H9 (cell line): ENCODE measurements around the gene ZNF184. TPM values are rescaled to one million over a fixed set of nuclear protein-coding genes. Genes with fewer than 3 reads are reported as not detected.

Source experiments
- DNase-seq: peaks from one replicate; pipeline ENCODE4 v3.0.0-alpha.2; 2017
- H2AFZ ChIP-seq: one replicate; pipeline ENCODE4 v1.6.1; 2013; ENCODE audit warnings: mild to moderate bottlenecking, low read length, control low read depth, moderate library complexity
- H2AK5ac ChIP-seq: 2 replicates; pipeline ENCODE4 v1.6.1; 2013; ENCODE audit warnings: low read length, control low read depth, mixed read lengths; ENCODE audit not compliant: insufficient read length
- H2BK120ac ChIP-seq: one replicate; pipeline ENCODE4 v1.6.1; 2013; ENCODE audit warnings: low read depth, mild to moderate bottlenecking, low read length, control low read depth, inconsistent platforms; ENCODE audit not compliant: poor library complexity, severe bottlenecking
- H2BK12ac ChIP-seq: 2 replicates; pipeline ENCODE4 v1.6.1; 2013; ENCODE audit warnings: low read length, control low read depth, mixed read lengths, low read depth; ENCODE audit not compliant: insufficient read length
- H2BK15ac ChIP-seq: 2 replicates; pipeline ENCODE4 v1.6.1; 2013; ENCODE audit warnings: low read depth, low read length, control low read depth
- H2BK20ac ChIP-seq: one replicate; pipeline ENCODE4 v1.6.1; 2013; ENCODE audit warnings: low read depth, mild to moderate bottlenecking, low read length, control low read depth, inconsistent platforms; ENCODE audit not compliant: poor library complexity, severe bottlenecking
- H2BK5ac ChIP-seq: 2 replicates; pipeline ENCODE4 v1.6.1; 2013; ENCODE audit warnings: low read length, control low read depth, mixed read lengths; ENCODE audit not compliant: insufficient read length
- H3K14ac ChIP-seq: 2 replicates; pipeline ENCODE4 v1.6.1; 2013; ENCODE audit warnings: low read length, control low read depth; ENCODE audit not compliant: insufficient read depth
- H3K18ac ChIP-seq: 2 replicates; pipeline ENCODE4 v1.6.1; 2013; ENCODE audit warnings: low read depth, mild to moderate bottlenecking, mixed read lengths, low read length, control low read depth; ENCODE audit not compliant: insufficient read length
- H3K23ac ChIP-seq: 2 replicates; pipeline ENCODE4 v1.6.1; 2013; ENCODE audit warnings: low read length, control low read depth, mixed read lengths, low read depth; ENCODE audit not compliant: insufficient read length
- H3K23me2 ChIP-seq: 2 replicates; pipeline ENCODE4 v1.6.1; 2013; ENCODE audit warnings: low read depth, mild to moderate bottlenecking, mixed read lengths, low read length, control low read depth; ENCODE audit not compliant: insufficient read length, poor library complexity, severe bottlenecking
- H3K27ac ChIP-seq: 2 replicates; pipeline ENCODE4 v1.5.1; 2013; ENCODE audit warnings: low read length, control low read depth, mixed read lengths, low read depth; ENCODE audit not compliant: insufficient read length
- H3K27me3 ChIP-seq: 2 replicates; pipeline ENCODE4 v1.6.1; 2013; ENCODE audit warnings: low read length, control low read depth, inconsistent platforms; ENCODE audit not compliant: insufficient read depth
- H3K4ac ChIP-seq: 2 replicates; pipeline ENCODE4 v1.6.1; 2013; ENCODE audit warnings: low read depth, mild to moderate bottlenecking, control low read depth, inconsistent platforms, low read length, moderate library complexity
- H3K4me1 ChIP-seq: 2 replicates; pipeline ENCODE4 v1.6.1; 2013; ENCODE audit warnings: low read length, control low read depth, inconsistent platforms; ENCODE audit not compliant: insufficient read depth
- H3K4me2 ChIP-seq: 2 replicates; pipeline ENCODE4 v1.6.1; 2013; ENCODE audit warnings: low read length, control low read depth, mixed read lengths; ENCODE audit not compliant: insufficient read length, insufficient read depth
- H3K56ac ChIP-seq: 2 replicates; pipeline ENCODE4 v1.6.1; 2013; ENCODE audit warnings: low read depth, mild to moderate bottlenecking, mixed read lengths, low read length, control low read depth; ENCODE audit not compliant: insufficient read length
- H3K79me1 ChIP-seq: 2 replicates; pipeline ENCODE4 v1.6.1; 2013; ENCODE audit warnings: low read depth, mild to moderate bottlenecking, moderate library complexity, low read length, control low read depth, inconsistent platforms; ENCODE audit not compliant: insufficient read depth, poor library complexity, severe bottlenecking
- H3K79me2 ChIP-seq: 2 replicates; pipeline ENCODE4 v1.6.1; 2013; ENCODE audit warnings: low read length, control low read depth, inconsistent platforms; ENCODE audit not compliant: insufficient read depth
- H3K9ac ChIP-seq: 2 replicates; pipeline ENCODE4 v1.6.1; 2013; ENCODE audit warnings: low read length, control low read depth, mixed read lengths; ENCODE audit not compliant: insufficient read length; ENCODE audit errors: extremely low read depth
- H3K9me3 ChIP-seq: one replicate; pipeline ENCODE4 v1.6.1; 2013; ENCODE audit warnings: low read depth, low read length, inconsistent platforms; ENCODE audit not compliant: control insufficient read depth
- H3T11ph ChIP-seq: one replicate; pipeline ENCODE4 v1.6.1; 2013; ENCODE audit warnings: mild to moderate bottlenecking, low read length, control low read depth, inconsistent platforms
- H4K20me1 ChIP-seq: one replicate; pipeline ENCODE4 v1.6.1; 2013; ENCODE audit not compliant: control insufficient read depth, insufficient read length, insufficient read depth
- H4K5ac ChIP-seq: 2 replicates; pipeline ENCODE4 v1.6.1; 2013; ENCODE audit warnings: low read depth, mild to moderate bottlenecking, mixed read lengths, low read length, control low read depth; ENCODE audit not compliant: insufficient read length
- H4K8ac ChIP-seq: replicated peaks from 2 replicates; pipeline ENCODE4 v1.6.1; 2013; ENCODE audit warnings: low read length, control low read depth, mixed read lengths, low read depth; ENCODE audit not compliant: insufficient read length
- H4K91ac ChIP-seq: 2 replicates; pipeline ENCODE4 v1.6.1; 2013; ENCODE audit warnings: low read depth, mild to moderate bottlenecking, moderate library complexity, mixed read lengths, low read length, control low read depth; ENCODE audit not compliant: insufficient read length
- H3K27ac Mint-ChIP-seq, 3 experiments: 2 replicates in 2 of 3; 3 replicates in 1 of 3; pipeline ENCODE4 v1.8.0; 2020 to 2021; ENCODE audit warnings: mixed read lengths in 3 of 3, mild to moderate bottlenecking in 1 of 3, moderate library complexity in 1 of 3
- H3K27me3 Mint-ChIP-seq: 2 replicates; pipeline ENCODE4 v1.8.0; 2021; ENCODE audit warnings: low read depth, mild to moderate bottlenecking, moderate library complexity, mixed read lengths
- H3K36me3 Mint-ChIP-seq, 3 experiments: 2 replicates in 2 of 3; 3 replicates in 1 of 3; pipeline ENCODE4 v1.8.0; 2020 to 2021; ENCODE audit warnings: low read depth in 3 of 3, mixed read lengths in 3 of 3; ENCODE audit not compliant: insufficient read depth in 1 of 3
- H3K4me1 Mint-ChIP-seq, 2 experiments: 2 replicates each; pipeline ENCODE4 v1.8.0; 2020; ENCODE audit warnings: mixed read lengths in 2 of 2
- H3K4me3 Mint-ChIP-seq, 2 experiments: 2 replicates in 1 of 2; 3 replicates in 1 of 2; pipeline ENCODE4 v1.8.0; 2020 to 2021; ENCODE audit warnings: mild to moderate bottlenecking in 2 of 2, mixed read lengths in 2 of 2, moderate library complexity in 1 of 2
- H3K9me3 Mint-ChIP-seq, 2 experiments: 2 replicates in 1 of 2; 3 replicates in 1 of 2; pipeline ENCODE4 v1.8.0; 2020; ENCODE audit warnings: mild to moderate bottlenecking in 2 of 2, mixed read lengths in 2 of 2, moderate library complexity in 1 of 2
- CTCF ChIP-seq: fragments of 200-600 bp; sonication (generic); conservative IDR thresholded peaks from 3 replicates; pipeline ENCODE4 v1.8.0; 2021; ENCODE audit warnings: antibody characterized with exemption, mild to moderate bottlenecking
- WGBS: extraction: QIAGEN DNeasy Blood & Tissue Kit; methylation state at CpG from one replicate; pipeline ENCODE4 v1.1.7; 2013; ENCODE audit warnings: missing lambda C conversion rate, low lambda C conversion rate, mixed read lengths; ENCODE audit not compliant: insufficient read length; ENCODE audit errors: extremely low coverage; 5-methylcytosine and 5-hydroxymethylcytosine counted together
- total RNA-seq: library from RNA; stranded (reverse); gene quantifications from 2 replicates; pipeline ENCODE4 v1.2.1, GENCODE V29; 2021

ZNF184 gene
- total RNA-seq, 1 experiment from 2014 or later = 6.3 TPM

- no peak overlapping the region for H3K27ac Mint-ChIP-seq
- DNase-seq = no peak
- H3K23ac ChIP-seq = no peak overlapping the region
- H4K8ac ChIP-seq = no peak overlapping the region
- peaks cover 86 to 90% of the 10 kb centered on the region in 2 experiments for H3K9me3 Mint-ChIP-seq
- no peak overlapping the region for H3K27ac ChIP-seq
- H2BK15ac ChIP-seq = no peak overlapping the region
- H3K9ac ChIP-seq = no peak overlapping the region
- H3K18ac ChIP-seq = no peak overlapping the region
- H3K4me1 ChIP-seq = no peaks in the 10 kb centered on the region
- H3K4ac ChIP-seq = no peak overlapping the region
- H3K56ac ChIP-seq = no peak overlapping the region
- no peaks in the 10 kb centered on the region for H4K20me1 ChIP-seq
- H3K23me2 ChIP-seq = no peaks in the 10 kb centered on the region
- H2BK5ac ChIP-seq = no peak overlapping the region
- H3K79me1 ChIP-seq = no peaks in the 10 kb centered on the region
- no peak for TF ChIP-seq CTCF
- H2AFZ ChIP-seq = no peak overlapping the region
- H3K79me2 ChIP-seq = no peaks in the 10 kb centered on the region
- peaks cover 76 to 89% (median 76%) of the 10 kb centered on the region in 3 experiments for H3K36me3 Mint-ChIP-seq
- H2BK120ac ChIP-seq = no peak overlapping the region
- no peak overlapping the region for H2AK5ac ChIP-seq
- no peak overlapping the region for H3K4me2 ChIP-seq
- no peak overlapping the region for H2BK20ac ChIP-seq
- no peaks in the 10 kb centered on the region for H3K4me1 Mint-ChIP-seq
- no peak overlapping the region for H3K14ac ChIP-seq
- H3K9me3 ChIP-seq = peaks cover 82% of the 10 kb centered on the region
- no peak overlapping the region for H4K91ac ChIP-seq
- no peak overlapping the region for H2BK12ac ChIP-seq
- H3K27me3 Mint-ChIP-seq = no peaks in the 10 kb centered on the region; the same call in 1 of the 2 replicates
- H3K27me3 ChIP-seq = no peaks in the 10 kb centered on the region
- no CpG with 5 or more reads among the region's 9 CpGs for WGBS
- no peak overlapping the region for H3T11ph ChIP-seq
- H4K5ac ChIP-seq = no peak overlapping the region
- H3K4me3 Mint-ChIP-seq = no peak overlapping the region
Observed at GRCh38 chr6:27451660-27452390, 21.1 kb downstream of the ZNF184 start.
